Type B pancreatic cell (in vitro differentiated cells): ENCODE measurements around the gene ADIPOR2. TPM values are rescaled to one million over a fixed set of nuclear protein-coding genes. Genes with fewer than 3 reads are reported as not detected.
"Not testable (repeated sequence)": the region's sequence is repeated elsewhere in the genome, so short reads cannot be mapped to it uniquely, and the experiment has no call there.

Experiments
- DNase-seq: peaks from one replicate; pipeline ENCODE4 v3.0.0; 2021; ENCODE audit warnings: mixed read lengths; ENCODE audit not compliant: unreplicated experiment; ENCODE audit errors: extremely low spot score
- H3K27ac Mint-ChIP-seq: 2 replicates; pipeline ENCODE4 v1.8.0; 2021; ENCODE audit warnings: mild to moderate bottlenecking, mixed read lengths
- H3K27me3 Mint-ChIP-seq: 2 replicates; pipeline ENCODE4 v1.8.0; 2021; ENCODE audit warnings: mixed read lengths
- H3K36me3 Mint-ChIP-seq: 2 replicates; pipeline ENCODE4 v1.8.0; 2021; ENCODE audit warnings: mixed read lengths
- H3K4me1 Mint-ChIP-seq: one replicate; pipeline ENCODE4 v1.8.0; 2021; ENCODE audit warnings: mixed read lengths; ENCODE audit not compliant: unreplicated experiment
- H3K4me3 Mint-ChIP-seq: 2 replicates; pipeline ENCODE4 v1.8.0; 2021; ENCODE audit warnings: mild to moderate bottlenecking, mixed read lengths
- H3K9me3 Mint-ChIP-seq: 2 replicates; pipeline ENCODE4 v1.8.0; 2021; ENCODE audit warnings: mixed read lengths
- CTCF ChIP-seq: fragments of 200-600 bp; sonication (generic); conservative IDR thresholded peaks from 2 replicates; pipeline ENCODE4 v1.5.0; 2021; ENCODE audit warnings: antibody characterized with exemption, mild to moderate bottlenecking
- total RNA-seq: library from RNA; stranded (reverse); gene quantifications from 2 replicates; pipeline ENCODE4 v1.2.1, GENCODE V29; 2021; ENCODE audit warnings: low replicate concordance

The ADIPOR2 gene
- total RNA-seq, 1 donor from 2014 or later, result 49.2 TPM

DNA sequence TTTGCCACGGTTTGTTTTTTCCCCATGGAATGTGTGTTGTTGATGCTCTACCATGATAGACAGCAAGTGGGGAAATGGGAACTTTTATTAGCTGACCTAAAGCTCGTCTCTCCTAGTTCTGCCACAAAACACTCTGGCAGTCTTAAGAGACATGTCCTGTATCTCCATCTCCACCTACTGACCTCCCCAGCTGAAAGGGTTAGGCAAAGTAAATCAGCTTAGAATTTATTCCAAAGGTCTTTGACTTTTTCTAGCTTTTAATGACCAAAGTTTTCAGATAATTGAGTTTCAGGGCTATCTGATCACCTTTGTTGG, 9.4 kb upstream of the ADIPOR2 start:
- no peaks in the 10 kb centered on the region for H3K4me1 Mint-ChIP-seq
- H3K27me3 Mint-ChIP-seq, result peaks cover 6% of the 10 kb centered on the region
- H3K27ac Mint-ChIP-seq, result no peak overlapping the region
- no peaks in the 10 kb centered on the region for H3K9me3 Mint-ChIP-seq
- no peak for TF ChIP-seq CTCF
- no peak for DNase-seq
- no peak overlapping the region for H3K4me3 Mint-ChIP-seq
- H3K36me3 Mint-ChIP-seq, result no peaks in the 10 kb centered on the region

DNA sequence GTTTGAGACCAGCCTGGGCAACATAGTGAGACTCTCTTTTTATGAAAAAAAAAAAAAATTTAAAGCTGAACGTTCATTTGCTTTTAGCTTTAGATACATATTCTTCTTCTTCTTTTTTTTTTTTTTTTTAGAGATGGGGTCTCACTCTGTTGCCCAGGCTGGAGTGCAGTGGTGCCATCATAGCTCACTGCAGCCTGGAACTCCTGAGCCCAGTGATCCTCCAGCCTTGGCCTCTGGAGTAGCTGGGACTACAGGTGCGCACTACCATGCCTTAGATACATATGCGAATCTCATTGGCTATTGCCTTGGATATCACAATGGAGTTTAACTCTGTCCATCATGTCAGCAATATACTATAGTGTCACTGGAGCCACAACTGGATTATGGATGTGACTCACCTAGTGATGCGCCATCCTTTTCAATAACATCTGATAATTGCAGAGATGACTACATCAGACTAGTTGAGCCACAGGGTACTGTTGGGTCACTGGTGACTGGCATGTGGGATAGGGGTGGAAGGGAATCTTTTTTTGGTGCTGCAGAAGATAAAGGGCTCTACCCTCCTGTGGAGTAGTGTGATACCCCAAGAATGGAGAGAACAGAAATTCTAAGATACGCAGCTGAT, 2.7 kb upstream of the ADIPOR2 start:
- TF ChIP-seq CTCF, result no peak
- no peak for DNase-seq
- H3K9me3 Mint-ChIP-seq, result no peaks in the 10 kb centered on the region
- H3K27ac Mint-ChIP-seq, result peak overlapping the region; percentile 68
- H3K27me3 Mint-ChIP-seq, result peaks cover 9% of the 10 kb centered on the region
- H3K4me3 Mint-ChIP-seq, result no peak overlapping the region
- peaks cover 7% of the 10 kb centered on the region for H3K36me3 Mint-ChIP-seq
- peaks cover 10% of the 10 kb centered on the region for H3K4me1 Mint-ChIP-seq

- Mint-ChIP-seq H3K36me3 (peaks cover 15% of the 10 kb centered on the region), H3K4me1 (peaks cover 18% of the 10 kb centered on the region), H3K27me3 (peaks cover 6% of the 10 kb centered on the region), H3K27ac (peak overlapping the region; percentile 99), H3K9me3 (no peaks in the 10 kb centered on the region), H3K4me3 (peak overlapping the region; percentile 98)
- no peak for TF ChIP-seq CTCF
- DNase-seq, result peak; percentile 77
These were observed 495 bp downstream of the ADIPOR2 start for GRCh38 chr12:1691123-1692007.

- peak overlapping the region; percentile 99 for H3K27ac Mint-ChIP-seq
- peaks cover 2% of the 10 kb centered on the region for H3K27me3 Mint-ChIP-seq
- TF ChIP-seq CTCF, result no peak
- no peaks in the 10 kb centered on the region for H3K9me3 Mint-ChIP-seq
- peaks cover 26% of the 10 kb centered on the region for H3K4me1 Mint-ChIP-seq
- no peak for DNase-seq
- peaks cover 20% of the 10 kb centered on the region for H3K36me3 Mint-ChIP-seq
- peak overlapping the region; percentile 98 for H3K4me3 Mint-ChIP-seq
These were observed 1.4 kb downstream of the ADIPOR2 start for GRCh38 chr12:1692226-1692625.

DNA sequence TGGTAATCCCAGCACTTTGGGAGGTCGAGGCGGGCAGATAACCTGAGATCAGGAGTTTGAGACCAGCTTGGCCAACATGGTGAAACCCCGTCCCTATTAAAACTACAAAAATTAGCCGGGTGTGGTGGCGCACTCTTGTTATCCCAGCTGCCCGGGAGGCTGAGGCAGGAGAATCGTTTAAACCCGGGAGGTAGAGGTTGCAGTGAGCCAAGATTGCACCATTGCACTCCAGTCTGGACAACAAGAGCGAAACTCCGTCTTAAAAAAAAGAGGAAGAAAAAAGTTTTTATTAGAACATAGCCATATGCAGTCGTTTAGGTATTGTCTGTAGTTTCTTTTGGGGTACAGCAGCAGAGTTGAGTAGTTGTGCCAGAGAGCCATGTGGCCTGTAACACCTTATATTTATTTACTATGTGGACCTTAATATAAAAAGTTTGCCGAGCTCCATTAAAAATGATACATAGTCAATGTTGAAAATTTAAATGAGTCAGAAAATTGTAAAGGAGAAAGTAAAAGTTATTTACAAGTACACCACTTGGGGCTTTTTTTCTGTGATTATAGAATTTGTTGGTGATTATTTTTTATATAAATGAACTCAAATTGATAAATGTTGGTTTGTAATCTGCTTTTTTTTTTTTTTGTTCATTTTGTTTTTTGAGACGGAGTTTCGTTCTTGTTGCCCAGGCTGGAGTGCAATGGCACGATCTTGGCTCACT, 2.2 kb downstream of the ADIPOR2 start:
- Mint-ChIP-seq H3K4me3 (peak overlapping the region; percentile 65), H3K27ac (no peak overlapping the region), H3K4me1 (peaks cover 29% of the 10 kb centered on the region)

DNA sequence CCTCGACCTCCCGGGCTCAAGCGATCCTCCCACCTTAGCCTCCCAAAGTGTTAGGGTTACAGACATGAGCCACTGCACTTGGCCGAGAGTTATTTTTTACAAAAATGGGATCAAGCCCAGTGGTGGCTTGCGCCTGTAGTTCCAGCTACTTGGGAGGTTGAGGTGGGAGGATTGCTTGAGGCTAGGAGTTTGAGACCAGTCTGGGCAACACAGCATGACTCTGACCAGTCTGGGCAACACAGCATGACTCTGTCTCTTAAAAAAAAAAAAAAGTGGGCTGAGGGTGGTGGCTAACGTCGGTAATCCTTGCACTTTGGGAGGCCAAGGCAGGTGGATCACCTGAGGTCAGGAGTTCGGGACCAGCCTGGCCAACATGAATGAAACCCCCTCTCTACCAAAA, 4.2 kb downstream of the ADIPOR2 start:
- not testable (repeated sequence) for H3K4me3 Mint-ChIP-seq, H3K27ac Mint-ChIP-seq, H3K9me3 Mint-ChIP-seq, DNase-seq, H3K27me3 Mint-ChIP-seq
- Mint-ChIP-seq H3K36me3 (peaks cover 31% of the 10 kb centered on the region), H3K4me1 (peaks cover 31% of the 10 kb centered on the region)

More for the DNA sequence above, 2.2 kb downstream of the ADIPOR2 start:
- peak; percentile 33 for TF ChIP-seq CTCF
- H3K27me3 Mint-ChIP-seq, result peaks cover 2% of the 10 kb centered on the region
- DNase-seq, result no peak
- peaks cover 22% of the 10 kb centered on the region for H3K36me3 Mint-ChIP-seq
- H3K9me3 Mint-ChIP-seq, result no peaks in the 10 kb centered on the region
